Esophagus squamous epithelium (tissue), 5 donors: Measurements from ENCODE around the gene COMMD4. TPM values are rescaled to one million over a fixed set of nuclear protein-coding genes. Genes with fewer than 3 reads are reported as not detected.
"Not testable (repeated sequence)": the region's sequence is repeated elsewhere in the genome, so short reads cannot be mapped to it uniquely, and the experiment has no call there.

Experiments
- DNase-seq: peaks from one replicate; lab custom pipeline; 2025; lab: John Stamatoyannopoulos, UW
- H3K27ac ChIP-seq, 4 donors: fragments of 200-600 bp; sonication (generic); one replicate each; pipeline ENCODE4 v1.5.1; 2016 to 2019; ENCODE audit warnings: mild to moderate bottlenecking in 1 of 4
- H3K27me3 ChIP-seq, 4 donors: fragments of 200-600 bp; sonication (generic); 1 replicate in 3 of 4; 2 replicates in 1 of 4; pipeline versions ENCODE4 v1.5.1 to v1.6.0; 2017 to 2021; ENCODE audit warnings: antibody characterized with exemption in 1 of 4
- H3K36me3 ChIP-seq, 3 donors: fragments of 200-600 bp; sonication (generic); one replicate each; pipeline ENCODE4 v1.5.1; 2016 to 2019
- H3K4me1 ChIP-seq, 3 donors: fragments of 200-600 bp; sonication (generic); one replicate each; pipeline ENCODE4 v1.5.1; 2017 to 2019
- H3K4me3 ChIP-seq, 4 donors: fragments of 200-600 bp; sonication (generic); 1 replicate in 3 of 4; 2 replicates in 1 of 4; pipeline ENCODE4 v1.5.1; 2016 to 2019; ENCODE audit warnings: mild to moderate bottlenecking in 2 of 4, moderate library complexity in 1 of 4
- H3K9me3 ChIP-seq, 3 donors: fragments of 200-600 bp; sonication (generic); one replicate each; pipeline ENCODE4 v1.5.1; 2016 to 2019
- CTCF ChIP-seq, 6 experiments: fragments of 450-650 bp in 4 of 6; fragments of 200-600 bp in 2 of 6; sonication (generic) in 2 of 6; IDR thresholded peaks; one replicate each; pipeline ENCODE4 v1.5.1; 2016 to 2019; ENCODE audit warnings: antibody characterized with exemption in 6 of 6, mild to moderate bottlenecking in 4 of 6, moderate library complexity in 4 of 6
- POLR2A ChIP-seq, 4 donors: fragments of 450-650 bp; IDR thresholded peaks; one replicate each; pipeline ENCODE4 v1.6.1; 2017; ENCODE audit warnings: antibody characterized with exemption in 4 of 4, mild to moderate bottlenecking in 4 of 4, moderate library complexity in 3 of 4
- WGBS, 2 donors: methylation state at CpG; one replicate each; pipeline ENCODE4 v1.1.5; 2018; 5-methylcytosine and 5-hydroxymethylcytosine counted together
- intact Hi-C: fragments of 100-400 bp; cut with DNase I; formaldehyde crosslinking; loops from one replicate; pipeline ENCODE4 v1.15.0; 2022
- total RNA-seq, 4 donors: library from RNA; depleted of rRNA; stranded (reverse); fragments of >200 nt; gene quantifications; one replicate each; pipeline ENCODE4 v1.1.0, GENCODE V29; 2016
- donor health status: DM: yes; HTN: yes; CAD: no.

Gene COMMD4
- total RNA-seq, 4 donors from 2014 or later = 35.5 to 54.4 (median 44.5) TPM

GRCh38 chr15:75335313-75335704, 554 bp upstream of the COMMD4 start:
- no peak for DNase-seq

DNA sequence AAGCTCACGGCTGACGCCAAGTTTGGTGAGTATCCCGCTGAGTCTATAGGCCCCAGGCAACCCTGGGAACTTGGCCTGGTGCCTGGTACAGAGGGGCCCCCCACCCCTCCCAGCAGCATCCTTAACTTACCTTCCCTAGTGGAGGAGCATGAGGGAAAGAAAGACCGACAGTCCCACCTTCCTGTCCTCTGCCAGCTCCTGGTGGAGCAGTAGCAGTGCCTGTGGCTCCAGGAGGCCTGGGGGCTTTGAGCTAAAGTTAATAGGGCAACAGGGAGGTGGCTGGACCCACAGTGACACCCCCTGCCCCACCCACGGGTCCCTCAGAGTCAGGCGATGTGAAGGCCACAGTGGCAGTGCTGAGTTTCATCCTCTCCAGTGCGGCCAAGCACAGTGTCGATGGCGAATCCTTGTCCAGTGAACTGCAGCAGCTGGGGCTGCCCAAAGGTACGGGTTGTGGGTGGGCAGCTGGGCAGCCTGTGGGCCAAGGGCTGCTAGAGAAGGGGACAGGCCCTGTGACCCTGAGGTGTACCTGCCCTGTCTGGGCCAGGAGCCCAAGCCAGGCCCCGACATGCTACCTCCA, 2.9 kb downstream of the COMMD4 start:
- Histone ChIP-seq H3K4me1 (peaks cover 8 to 26% (median 10%) of the 10 kb centered on the region in 3 donors), H3K9me3 (no peaks in the 10 kb centered on the region), H3K27me3 (no peaks in the 10 kb centered on the region), H3K36me3 (peaks cover 0 to 35% (median 0%) of the 10 kb centered on the region in 3 donors), H3K27ac (no peak overlapping the region), H3K4me3 (no peak overlapping the region)
- no CpG with 5 or more reads among the region's 11 CpGs for WGBS, 2 donors
- intact Hi-C loops = no loop called here
- no peak for DNase-seq
- TF ChIP-seq CTCF (IDR thresholded peaks at IDR 0.05) (no peak), POLR2A (IDR thresholded peaks at IDR 0.05) (no peak)

More at GRCh38 chr15:75335313-75335704, 554 bp upstream of the COMMD4 start:
- Histone ChIP-seq H3K4me3 (peak overlapping the region; percentile 63 to 91 (median 85)), H3K36me3 (peaks cover 0 to 20% (median 0%) of the 10 kb centered on the region in 3 donors), H3K27ac (peak overlapping the region; percentile 71 to 85 (median 79)), H3K27me3 (no peaks in the 10 kb centered on the region), H3K4me1 (peaks cover 8 to 22% (median 10%) of the 10 kb centered on the region in 3 donors), H3K9me3 (no peaks in the 10 kb centered on the region)
- WGBS, 2 donors = 34 to 41% methylated on average over 3 of the region's 3 CpGs
- intact Hi-C loops = no loop called here
- TF ChIP-seq CTCF (IDR thresholded peaks at IDR 0.05) = no peak
- TF ChIP-seq POLR2A (IDR thresholded peaks at IDR 0.05) = no peak

DNA sequence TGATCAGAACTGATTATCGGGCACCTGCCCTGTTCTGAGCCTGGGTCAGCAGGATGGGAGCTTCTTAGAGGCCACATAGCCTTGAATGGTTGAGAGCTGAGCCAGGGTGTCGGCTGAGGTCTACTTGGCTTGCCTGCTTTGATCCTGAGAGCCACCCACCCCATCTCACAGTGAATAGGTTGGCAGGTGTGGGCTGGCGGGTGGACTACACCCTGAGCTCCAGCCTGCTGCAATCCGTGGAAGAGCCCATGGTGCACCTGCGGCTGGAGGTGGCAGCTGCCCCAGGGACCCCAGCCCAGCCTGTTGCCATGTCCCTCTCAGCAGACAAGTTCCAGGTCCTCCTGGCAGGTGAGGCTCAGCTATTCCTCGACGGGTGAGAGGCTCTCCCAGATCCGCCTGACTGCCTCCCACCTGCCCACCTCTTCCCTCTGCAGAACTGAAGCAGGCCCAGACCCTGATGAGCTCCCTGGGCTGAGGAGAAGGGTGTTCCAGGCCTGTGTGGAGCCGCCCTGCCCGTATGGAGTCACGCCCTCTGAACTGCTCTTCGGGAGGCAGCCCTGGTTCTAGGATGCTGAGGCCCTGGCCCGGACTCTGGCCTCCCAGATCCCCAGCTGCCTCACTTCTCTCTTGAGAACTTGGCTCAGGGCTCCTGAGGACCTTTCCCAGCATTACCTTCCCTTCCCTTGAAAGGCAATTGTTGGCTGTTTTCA, 3.8 kb downstream of the COMMD4 start:
- 97% methylated on average over 5 of the region's 13 CpGs; no CpG with 5 or more reads in 1 of the 2 donors for WGBS, 2 donors
- H3K36me3 ChIP-seq = peaks cover 0 to 35% (median 0%) of the 10 kb centered on the region in 3 donors
- no peak for DNase-seq

GRCh38 chr15:75342221-75342620, 6.4 kb downstream of the COMMD4 start:
- 65 to 75% methylated on average over 6 of the region's 6 CpGs for WGBS, 2 donors
- H3K27me3 ChIP-seq = no peaks in the 10 kb centered on the region
- intact Hi-C loops = no loop called here

More for the DNA sequence above, 3.8 kb downstream of the COMMD4 start:
- Histone ChIP-seq H3K27me3 (no peaks in the 10 kb centered on the region), H3K9me3 (no peaks in the 10 kb centered on the region), H3K4me3 (no peak overlapping the region), H3K4me1 (peaks cover 8 to 29% (median 10%) of the 10 kb centered on the region in 3 donors), H3K27ac (no peak overlapping the region)
- TF ChIP-seq POLR2A (IDR thresholded peaks at IDR 0.05) = no peak
- TF ChIP-seq CTCF (IDR thresholded peaks at IDR 0.05) = no peak
- intact Hi-C loops = no loop called here

DNA sequence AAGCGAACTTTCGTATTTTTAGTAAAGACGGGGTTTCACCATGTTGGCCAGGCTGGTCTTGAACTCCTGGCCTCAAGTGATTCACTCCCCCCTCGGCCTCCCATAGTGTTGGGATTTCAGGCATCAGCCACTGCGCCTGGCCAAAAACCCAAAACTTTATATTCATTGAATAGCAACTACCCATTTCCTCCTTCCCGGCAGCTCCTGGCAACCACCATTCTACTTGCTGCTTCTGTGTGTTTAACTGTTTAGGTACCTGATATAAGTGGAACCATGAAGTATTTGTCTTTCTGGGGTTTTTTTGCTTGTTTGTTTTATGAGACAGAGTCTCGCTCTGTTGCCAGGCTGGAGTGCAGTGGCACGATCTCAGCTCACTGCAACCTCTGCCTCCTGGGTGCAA, 8.1 kb downstream of the COMMD4 start:
- DNase-seq, intact Hi-C loops: not testable (repeated sequence)
- 35 to 36% methylated on average over 8 of the region's 8 CpGs for WGBS, 2 donors

More at GRCh38 chr15:75342221-75342620, 6.4 kb downstream of the COMMD4 start:
- Histone ChIP-seq H3K36me3 (peaks cover 0 to 35% (median 0%) of the 10 kb centered on the region in 3 donors), H3K4me3 (no peak overlapping the region), H3K27ac (no peak overlapping the region), H3K4me1 (peaks cover 0 to 23% (median 0%) of the 10 kb centered on the region in 3 donors), H3K9me3 (no peaks in the 10 kb centered on the region)
- DNase-seq = no peak
- TF ChIP-seq POLR2A (IDR thresholded peaks at IDR 0.05) (no peak), CTCF (IDR thresholded peaks at IDR 0.05) (no peak)

More for the DNA sequence above, 8.1 kb downstream of the COMMD4 start:
- Histone ChIP-seq H3K4me1 (peaks cover 6 to 37% (median 10%) of the 10 kb centered on the region in 3 donors), H3K36me3 (peaks cover 0 to 28% (median 0%) of the 10 kb centered on the region in 3 donors)
- H3K27me3 ChIP-seq, H3K27ac ChIP-seq, H3K4me3 ChIP-seq, H3K9me3 ChIP-seq: not testable (repeated sequence)
